ENCODE measurements around the gene EMP2.

EMP2 gene

DNA sequence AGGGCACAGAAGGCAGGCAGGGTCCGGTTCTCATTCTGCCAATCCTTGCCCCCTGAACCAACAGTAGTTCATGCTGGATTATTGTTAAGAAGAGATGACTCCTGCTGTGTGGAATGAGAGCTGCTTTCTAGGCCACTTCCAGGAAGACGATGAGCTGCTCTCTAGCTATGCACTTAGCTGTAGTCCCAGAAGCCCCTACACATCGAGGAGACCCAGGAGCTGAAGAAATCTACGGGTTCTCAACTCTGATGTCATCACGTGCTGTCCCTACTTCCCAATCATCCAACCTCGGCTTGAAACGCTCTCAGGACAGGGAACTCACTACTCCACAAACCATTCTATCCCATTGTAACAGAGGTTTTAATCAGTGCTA, 29.0 kb upstream of the EMP2 start:
- no peak for DNase-seq

DNA sequence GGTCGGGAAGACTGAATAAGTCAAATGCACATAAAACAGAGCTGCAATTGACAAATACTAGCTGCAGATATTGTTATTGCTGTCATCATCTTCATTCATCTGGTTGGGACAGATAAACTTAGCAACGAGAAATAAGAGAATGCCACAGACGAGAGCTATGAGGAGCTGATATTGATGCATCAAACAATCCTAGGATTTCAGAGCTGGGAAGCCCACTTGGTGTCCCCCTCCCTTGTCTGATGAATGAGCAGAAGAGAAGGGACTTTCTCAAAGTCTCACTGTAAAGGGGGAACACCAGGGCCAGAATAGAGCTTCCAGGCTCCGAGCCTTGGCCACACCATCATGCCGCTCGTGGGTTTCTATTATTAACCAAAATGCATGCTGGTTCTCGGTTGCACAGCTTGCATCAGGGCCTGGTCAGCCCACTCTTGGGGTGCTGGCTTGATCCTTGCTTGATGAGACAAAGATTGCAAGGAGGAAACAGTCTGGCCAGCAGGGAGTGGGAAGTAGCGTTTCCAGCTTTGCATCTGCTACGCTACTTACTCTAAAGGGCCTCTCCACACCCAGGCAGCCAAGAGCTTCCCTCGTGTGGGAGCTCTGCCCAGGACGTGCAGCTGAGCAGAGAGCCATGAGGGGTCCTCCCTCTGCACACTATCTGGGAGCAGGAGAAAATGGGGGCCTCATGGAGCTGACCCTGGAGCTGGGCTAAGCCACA, 28.4 kb upstream of the EMP2 start:
- no peak for DNase-seq

DNA sequence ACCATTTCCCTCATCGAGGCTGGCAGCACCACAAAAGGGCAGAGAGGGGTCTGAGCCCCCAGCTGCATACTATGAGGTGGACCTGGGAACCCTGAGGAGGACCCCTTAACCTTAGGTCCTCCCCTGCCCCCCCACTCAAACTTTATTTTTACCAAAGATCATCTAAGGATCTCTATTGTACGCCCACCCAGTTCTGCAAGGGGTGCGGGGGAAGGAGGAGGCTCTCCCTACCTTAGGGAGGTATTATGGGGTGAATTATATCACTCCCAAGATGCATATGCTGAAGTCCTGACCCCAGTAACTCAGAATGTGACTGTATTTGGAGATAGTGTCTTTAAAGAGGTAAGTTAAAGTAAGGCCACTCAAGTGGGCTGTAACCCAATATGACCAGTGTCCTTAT, 26.8 kb upstream of the EMP2 start:
- no peak for DNase-seq

DNA sequence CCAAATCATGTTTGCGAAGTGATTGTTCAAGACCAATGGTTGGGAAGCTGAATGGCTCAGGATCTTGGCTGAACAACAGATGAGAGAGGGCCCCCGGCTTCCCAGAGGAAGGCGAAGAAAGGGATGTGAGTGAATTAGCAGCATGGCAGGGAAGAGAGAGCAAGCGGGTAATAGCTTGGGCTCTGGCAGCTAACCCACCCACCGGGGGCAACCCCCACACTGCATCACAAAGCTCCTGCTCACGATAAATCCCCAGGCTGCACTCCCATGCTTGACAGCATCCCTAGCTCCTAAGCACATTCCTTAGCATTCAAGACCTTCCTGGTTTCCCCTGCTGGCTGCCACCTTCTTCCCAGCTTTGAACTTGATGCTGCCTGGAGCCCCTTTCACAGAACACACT, 26.2 kb upstream of the EMP2 start:
- DNase-seq, result no peak

DNA sequence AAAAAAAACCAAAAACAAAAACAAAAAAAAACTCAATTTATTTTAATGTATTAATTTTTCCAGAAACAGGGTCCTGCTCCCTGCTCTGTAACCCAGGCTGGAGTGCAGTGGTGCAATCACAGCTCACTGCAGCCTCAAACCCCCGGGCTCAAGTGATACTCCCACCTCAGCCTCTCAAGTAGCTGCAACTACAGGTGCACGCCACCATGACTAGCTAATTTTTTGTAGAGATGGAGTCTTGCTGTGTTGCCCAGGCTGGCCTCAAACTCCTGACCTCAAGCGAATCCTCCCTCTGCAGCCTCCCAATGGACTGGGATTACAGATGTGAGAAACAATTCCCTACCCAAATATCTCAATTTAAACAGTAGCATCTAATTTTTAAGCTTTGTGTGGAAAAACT, 25.2 kb upstream of the EMP2 start:
- no peak for DNase-seq

DNA sequence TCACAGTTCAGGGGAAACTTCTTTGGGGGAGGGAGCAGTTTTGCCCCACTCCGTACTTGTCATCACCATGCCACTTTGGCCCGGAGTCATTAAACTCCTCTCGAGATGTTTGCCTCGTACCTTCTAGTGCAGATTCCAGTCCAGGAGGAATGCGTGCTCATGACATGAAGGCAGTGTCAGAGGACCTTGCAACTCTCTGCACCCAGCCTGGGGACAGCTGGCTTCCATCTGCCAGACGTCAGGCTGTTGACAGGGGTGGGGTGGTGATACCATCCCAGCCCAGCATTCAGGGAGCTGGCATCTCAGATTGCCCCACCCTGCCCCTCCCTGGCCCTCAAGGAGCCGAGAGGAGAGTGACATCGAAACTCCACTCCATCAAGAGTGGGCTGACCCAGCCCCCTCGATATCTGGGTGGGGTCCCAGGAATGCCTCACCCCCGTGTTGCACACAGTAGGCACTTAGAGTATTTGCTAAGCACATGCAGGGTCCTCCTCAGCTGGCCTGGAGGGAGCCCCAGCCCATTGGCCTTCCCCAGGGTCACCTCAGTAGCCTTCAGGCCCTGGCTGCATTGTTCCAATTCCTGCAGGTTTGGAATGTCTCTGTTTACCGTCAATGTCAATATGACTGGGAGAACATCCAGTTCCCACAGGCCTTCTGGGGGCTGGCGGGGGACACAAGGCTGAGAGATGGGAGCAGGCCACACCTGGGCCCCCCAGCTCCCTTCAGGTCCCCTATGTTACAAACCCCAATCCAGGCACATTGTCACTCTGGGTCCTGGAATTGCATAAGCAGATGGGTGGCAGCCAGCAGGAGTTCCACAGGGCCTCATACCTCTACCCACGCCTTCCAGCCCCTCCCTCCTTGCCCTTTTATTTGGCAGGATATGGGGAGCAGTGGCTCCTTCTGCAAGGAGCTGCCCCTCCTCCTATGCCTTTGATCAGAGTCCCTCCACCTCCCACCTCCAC, 21.3 kb upstream of the EMP2 start:
- no peak for DNase-seq

DNA sequence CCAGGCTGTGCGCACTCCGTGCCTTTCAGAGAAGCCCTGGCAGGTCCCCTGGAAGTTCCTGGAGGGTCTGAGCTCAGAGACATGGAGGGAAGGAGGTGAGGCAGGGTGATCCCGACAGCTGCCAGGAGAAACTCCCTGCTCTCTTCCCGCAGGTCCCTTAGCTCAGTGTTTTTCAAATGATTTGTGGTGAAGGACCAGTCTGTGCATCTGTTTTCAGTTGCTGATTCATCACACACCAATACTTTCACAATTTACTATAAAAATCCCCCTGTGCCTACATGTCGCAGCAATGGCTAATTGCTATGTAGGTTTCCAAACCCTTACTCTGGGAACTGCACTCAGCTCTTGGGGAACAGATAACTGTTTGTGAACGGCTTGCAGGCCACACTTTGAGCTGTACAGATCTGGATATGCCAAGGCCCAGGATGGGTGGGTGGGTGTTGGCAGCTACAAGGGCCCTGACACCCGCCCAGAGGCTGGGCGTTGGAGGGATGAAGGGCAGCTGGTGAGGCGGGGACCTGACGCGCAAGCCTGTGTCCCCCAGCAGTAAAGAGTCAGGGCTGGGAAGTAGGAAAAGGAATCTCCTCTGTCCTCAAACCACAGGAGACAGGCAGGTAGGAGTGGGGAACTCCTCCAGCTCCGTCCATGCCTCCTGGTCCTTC, 20.5 kb upstream of the EMP2 start:
- DNase-seq, result no peak

DNA sequence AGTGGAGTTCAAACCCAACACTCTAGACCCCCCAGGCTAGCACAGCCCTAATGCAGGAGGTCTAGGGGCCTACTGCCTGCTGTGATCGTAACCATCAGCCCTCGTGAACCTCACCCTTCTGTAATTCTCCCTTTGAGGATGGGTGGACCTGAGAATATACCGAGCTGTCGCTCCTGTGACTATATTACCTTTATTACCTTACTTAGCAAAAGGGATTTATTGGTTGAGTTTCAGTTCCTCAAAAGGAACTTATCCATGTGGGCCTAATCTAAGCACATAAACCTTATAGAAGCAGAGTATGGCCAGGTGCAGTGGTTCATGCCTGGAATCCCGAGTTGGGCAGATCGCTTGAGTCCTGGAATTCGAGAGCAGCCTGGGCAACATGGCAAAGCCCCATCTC, 19.2 kb upstream of the EMP2 start:
- no peak for DNase-seq

DNA sequence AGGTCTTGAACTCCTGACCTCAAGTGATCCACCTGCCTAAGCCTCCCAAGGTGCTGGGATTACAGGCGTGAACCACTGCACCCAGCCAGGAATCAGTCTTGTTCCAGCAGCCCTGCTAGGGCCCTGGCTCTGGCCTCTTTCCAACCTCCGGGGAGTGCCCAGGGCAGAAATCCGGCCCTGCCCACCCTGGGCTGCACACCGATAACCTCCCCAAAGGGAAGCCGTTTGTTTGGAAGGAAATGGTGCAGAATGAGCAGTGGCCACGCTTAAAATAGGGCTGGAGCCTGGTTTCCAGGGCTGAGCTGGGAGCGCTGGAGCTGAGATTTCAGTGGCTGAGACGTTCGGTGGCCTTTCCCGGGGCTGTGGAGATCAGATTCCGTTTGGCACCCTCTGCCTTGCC, 17.8 kb upstream of the EMP2 start:
- no peak for DNase-seq

DNA sequence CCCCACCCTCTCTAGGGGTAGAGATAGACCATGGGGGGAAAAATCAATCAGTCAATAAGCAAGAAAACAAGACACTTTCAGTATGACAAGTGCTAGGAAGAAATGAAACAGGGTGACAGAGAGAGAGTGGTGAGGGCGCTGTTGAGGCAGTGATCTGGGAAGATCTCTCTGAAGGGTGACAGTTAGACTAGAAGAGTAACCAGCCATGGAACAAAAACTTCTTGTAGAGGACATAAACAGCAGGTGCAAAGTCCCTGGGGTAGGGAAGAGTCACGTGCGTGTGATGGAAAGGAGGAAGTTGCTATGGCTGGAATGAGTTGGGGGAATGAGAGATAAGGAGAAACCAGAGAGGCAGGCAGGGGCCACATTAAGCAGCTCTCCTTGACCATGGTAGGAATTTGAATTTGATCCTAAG, 16.8 kb upstream of the EMP2 start:
- DNase-seq, result no peak

DNA sequence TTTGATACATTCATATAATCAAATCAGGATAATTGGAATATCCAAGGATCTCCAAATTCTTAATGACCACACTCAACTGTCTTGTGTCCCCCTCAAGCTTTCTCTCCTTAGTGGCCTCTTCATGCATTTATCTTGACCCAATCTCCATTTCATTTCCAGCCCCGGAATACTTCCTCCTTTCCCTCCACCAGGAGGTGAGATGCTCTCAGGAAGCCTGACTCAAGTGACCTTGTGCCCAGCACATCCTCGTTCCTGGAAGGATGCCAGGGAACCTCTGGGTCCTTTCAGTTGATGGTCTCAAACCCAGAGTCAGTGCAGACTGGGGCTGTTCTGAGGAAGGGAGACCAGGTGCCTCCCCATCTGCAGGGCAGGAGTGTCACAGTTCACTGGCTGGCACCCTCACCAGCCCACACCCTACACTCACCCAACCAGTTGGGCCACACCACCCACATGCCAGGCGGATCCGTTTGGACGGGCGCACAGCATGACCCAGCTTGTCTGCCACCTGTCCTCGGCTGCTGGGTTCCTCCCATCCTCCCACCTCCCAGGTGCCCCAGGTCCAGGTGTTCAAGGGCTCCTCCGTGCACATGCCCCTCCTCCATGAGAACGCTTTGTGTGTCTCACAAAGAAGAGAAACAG, 14.0 kb upstream of the EMP2 start:
- DNase-seq, result no peak

DNA sequence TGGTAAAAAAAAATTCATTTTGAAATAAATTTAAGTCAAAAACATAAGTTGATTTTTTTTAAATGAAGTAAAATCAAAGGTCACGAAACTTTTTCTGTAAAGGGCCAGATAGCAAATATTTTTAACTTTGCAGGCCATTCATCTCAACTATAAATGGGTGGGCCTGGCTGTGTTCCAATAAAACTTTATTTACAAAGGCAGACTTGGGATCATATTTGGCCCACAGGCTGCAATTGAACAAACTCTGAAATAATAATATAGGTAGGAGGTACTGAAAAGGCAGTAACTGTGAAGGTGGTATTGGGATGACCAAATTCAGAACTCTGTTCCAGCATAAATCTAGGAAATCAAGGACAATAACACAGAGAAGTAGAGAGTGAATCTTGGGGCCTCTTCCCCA, 12.2 kb upstream of the EMP2 start:
- DNase-seq, result no peak

DNA sequence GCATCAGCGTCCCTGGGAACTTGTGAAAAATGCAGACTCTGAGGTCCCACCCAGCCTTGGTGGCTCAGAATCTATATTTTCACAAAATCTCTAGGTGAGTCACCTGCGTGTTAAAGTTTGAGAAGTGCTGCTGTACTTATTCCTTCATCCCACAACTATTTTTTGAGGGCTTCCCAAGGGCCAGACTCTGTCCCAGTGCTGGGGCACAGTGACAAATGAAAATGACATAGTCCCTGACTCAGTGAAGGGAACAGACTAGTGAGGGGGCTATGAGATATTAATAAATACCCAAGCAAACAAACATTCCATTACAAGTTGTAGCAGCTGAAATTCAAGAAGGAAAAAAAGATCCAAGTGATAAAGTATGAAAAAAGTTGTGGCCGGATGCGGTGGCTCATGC, 9.9 kb upstream of the EMP2 start:
- DNase-seq, result no peak

DNA sequence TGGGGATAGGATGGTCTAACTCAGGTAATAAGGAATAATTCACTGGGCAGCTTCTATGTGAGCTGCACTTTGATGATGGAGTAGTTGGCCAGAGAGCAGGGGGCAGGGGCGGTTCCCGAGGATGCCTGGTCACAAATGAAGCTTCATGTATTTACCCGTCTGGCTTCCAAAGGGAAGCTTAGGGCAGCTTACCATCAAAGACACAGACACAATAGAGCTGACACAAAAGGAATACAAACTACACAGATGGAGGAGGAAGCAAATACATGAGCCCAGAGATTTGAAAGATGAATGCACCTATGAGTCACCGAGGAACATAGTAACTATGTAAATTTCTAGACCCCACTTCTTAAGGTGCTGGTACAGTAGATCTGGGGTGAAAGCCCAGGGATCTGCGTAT, 8.7 kb upstream of the EMP2 start:
- DNase-seq, result no peak

DNA sequence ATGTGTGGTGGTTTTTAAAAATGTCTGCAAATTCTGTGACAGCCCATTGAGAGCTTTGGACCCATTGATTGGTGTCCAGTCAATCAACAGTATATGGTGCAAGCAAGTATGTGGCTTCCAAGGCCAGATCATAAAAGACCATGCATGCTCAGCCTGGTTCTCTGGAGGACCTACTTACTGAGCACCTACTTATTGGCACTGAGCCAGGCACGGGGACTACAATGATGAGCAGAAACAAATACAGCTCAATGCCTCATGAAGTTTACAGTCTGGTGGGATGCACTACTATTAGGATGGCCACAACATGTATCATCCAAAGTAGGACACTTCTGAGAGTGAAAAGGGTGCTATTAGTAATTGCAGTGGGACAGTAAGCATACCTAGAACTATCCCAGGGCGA, 7.2 kb upstream of the EMP2 start:
- no peak for DNase-seq

DNA sequence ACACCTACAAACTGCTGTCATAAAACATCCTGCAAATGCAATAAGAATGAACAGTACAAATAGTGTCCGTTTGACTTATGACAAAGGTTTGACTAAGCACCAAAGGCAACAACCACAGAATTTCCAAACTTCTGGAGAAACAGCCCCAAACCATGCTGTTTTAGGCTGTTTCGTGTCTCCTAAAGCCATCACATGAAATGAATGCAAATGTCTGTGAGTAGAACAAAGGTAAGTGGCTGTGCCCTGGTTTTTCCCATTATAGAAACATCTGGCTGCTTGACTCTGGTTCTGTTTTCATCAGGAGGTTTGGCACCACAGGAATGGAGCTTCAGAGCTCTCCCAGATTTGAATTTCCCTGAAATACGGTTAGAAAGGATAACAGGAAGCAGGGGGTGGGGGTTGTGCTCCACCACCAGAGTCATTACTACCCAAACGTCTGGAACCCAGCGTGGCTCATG, 4.6 kb upstream of the EMP2 start:
- no peak for DNase-seq

DNA sequence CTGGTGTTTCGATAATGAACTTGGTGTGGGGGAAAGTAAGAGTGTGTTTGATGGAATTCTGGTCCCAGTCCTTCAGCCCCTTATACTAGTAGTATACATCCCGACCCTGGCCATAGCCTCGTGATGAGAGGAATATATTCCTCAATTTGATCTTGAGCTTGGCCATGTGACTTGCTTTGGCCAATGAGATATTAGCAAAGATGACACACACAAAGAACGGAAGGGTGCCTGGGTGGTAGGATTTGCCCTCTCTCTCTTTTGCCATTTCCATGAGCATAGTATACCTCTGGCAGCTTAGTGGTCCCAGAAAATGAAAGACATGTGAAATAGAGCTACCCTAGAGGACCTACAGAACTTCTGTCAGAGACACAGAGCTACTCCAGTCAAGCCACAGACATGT, 2.9 kb upstream of the EMP2 start:
- no peak for DNase-seq

DNA sequence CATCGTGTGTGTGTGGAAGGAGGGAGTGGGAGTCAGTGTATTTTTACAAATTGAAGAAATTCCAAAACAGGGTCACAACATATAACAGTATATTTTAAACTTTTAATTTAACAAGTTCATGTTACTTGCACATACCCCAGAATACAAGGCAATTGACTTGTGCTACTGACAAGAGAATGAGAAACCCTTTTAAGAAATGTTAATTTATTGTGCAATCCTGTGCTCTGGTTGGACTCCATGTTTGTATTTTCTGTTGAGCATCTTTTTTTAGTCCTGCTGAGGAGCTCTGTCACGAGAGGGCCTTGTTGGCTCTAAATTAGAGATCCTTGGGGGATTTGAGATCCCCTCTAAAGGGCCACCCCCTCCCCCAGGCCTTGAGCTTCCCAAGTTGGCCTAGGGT, 1.1 kb upstream of the EMP2 start:
- no peak for DNase-seq

DNA sequence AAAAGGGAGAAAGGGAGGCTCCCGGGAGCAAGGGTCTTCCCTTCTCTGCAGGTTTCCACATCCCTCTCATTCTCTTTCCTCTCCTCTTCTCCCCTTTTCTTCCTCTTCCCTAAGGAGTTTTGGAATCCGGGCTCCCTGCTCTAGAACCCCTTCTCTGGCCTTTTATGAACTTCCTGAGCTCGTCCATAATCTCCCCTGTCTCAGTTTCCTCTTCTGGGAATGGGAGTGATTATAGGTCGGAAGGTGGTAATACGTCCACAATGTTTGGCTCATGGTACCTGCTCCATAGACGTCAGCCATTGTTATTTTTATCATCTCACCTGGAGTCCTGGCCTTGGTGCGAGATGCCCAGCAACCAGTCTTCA, 467 bp upstream of the EMP2 start:
- no peak for DNase-seq

DNA sequence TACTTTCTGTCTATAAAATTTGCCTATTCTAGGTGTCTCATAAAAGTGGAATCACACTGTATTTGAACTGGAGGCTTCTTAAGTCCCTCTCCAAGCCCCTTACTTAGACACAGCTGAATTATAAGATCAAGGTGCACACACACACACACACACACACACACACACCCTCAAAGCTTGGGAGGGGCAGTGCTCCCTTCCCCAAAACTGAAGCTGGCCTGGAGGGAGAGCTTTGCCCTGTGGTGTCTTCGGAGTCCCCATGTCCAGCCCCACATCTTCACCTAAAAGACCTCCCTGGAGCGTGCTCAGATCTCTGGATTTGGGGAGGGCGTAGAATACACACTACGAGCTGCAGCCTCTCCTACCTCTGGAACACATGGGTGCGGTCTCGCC, 828 bp downstream of the EMP2 start:
- no peak for DNase-seq

DNA sequence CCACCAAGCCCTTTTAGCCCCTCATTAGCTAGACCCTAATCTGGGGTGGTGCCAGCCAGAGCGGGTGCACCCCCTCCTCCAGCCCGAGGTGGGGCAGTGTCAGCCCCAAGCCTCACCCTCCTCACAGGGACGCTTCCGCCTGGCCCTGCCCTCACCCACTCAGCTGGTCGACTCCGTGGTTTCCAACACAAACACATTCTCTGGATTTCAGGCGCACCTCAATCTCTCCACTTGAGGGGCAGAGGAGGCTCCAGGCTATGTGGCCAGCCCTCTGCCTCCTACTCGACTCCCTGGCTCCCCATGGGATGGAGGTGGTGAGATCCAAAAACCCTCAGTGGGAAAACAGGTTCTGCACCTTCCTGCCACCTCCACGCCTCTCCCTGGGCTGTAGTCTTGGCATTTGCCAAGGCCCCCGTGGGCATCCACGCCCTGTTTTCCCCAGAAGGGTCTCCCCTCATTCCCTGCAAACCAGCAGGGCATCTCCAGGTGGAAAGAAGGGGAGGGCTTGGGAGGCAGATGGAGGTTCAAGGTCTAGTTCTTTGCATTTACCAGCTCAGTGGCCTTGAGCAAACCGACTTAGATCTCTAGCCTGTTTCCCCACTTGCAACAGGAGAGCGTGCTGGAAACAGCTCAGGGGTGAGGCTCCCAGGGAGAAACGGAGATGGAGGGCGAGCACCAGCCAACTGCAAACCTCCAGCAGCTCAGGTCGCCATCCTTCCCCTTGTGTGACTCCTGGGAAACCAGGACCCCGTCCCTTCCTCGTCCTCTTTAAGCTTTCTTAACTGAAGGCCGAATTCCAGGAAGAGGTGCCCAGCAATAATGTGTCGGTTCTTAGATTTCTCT, 1.7 kb downstream of the EMP2 start:
- DNase-seq, result no peak

All from KG1 (cell line).